ENCODE results near the gene ERG.

GRCh38 chr21:38524168-38525153, 26.2 kb upstream of the ERG start:
- TF ChIP-seq EZH2phosphoT487 (IDR thresholded peaks at IDR 0.05) (no peak), CTCF (IDR thresholded peaks at IDR 0.05) (no peak)

All from neural progenitor cell (in vitro differentiated cells).